GM23338 (cell line): Measurements from ENCODE around the gene CLOCK. TPM values are rescaled to one million over a fixed set of nuclear protein-coding genes. Genes with fewer than 3 reads are reported as not detected.
A peak's percentile ranks its signal among the peaks of the same experiment; 100 is the strongest.

Experiments
- ATAC-seq: fragments of 200-7000 bp; cut with Tn5 transposase; 3 replicates; pipeline ENCODE4 v1.9.1; 2020
- DNase-seq: peaks from one replicate; pipeline ENCODE4 v3.0.0-alpha.2; 2015; ENCODE audit warnings: low spot score
- H2AFZ ChIP-seq: fragments of 200-600 bp; sonication (generic); 2 replicates; pipeline ENCODE4 v1.8.0; 2016; ENCODE audit warnings: antibody characterized with exemption, mild to moderate bottlenecking, moderate library complexity
- H3F3A ChIP-seq: fragments of 200-600 bp; sonication (generic); replicated peaks from 2 replicates; pipeline ENCODE4 v1.8.0; 2017; ENCODE audit warnings: antibody characterized with exemption, mixed run types, low read depth
- H3K27ac ChIP-seq: fragments of 200-600 bp; sonication (generic); 2 replicates; pipeline ENCODE4 v1.6.1; 2016; ENCODE audit warnings: low read depth
- H3K27me3 ChIP-seq: fragments of 200-600 bp; sonication (generic); 2 replicates; pipeline ENCODE4 v1.8.0; 2016; ENCODE audit warnings: mild to moderate bottlenecking, mixed run types, moderate library complexity; ENCODE audit not compliant: insufficient read depth
- H3K36me3 ChIP-seq: fragments of 200-600 bp; sonication (generic); 2 replicates; pipeline ENCODE4 v1.8.0; 2016; ENCODE audit warnings: mild to moderate bottlenecking; ENCODE audit not compliant: insufficient read depth
- H3K4me1 ChIP-seq: fragments of 200-600 bp; sonication (generic); 2 replicates; pipeline ENCODE4 v1.8.0; 2016; ENCODE audit warnings: mild to moderate bottlenecking, moderate library complexity; ENCODE audit not compliant: insufficient read depth
- H3K4me2 ChIP-seq: fragments of 200-600 bp; sonication (generic); 2 replicates; pipeline ENCODE4 v1.7.1; 2017; ENCODE audit warnings: mixed run types
- H3K4me3 ChIP-seq: fragments of 200-600 bp; sonication (generic); 2 replicates; pipeline ENCODE4 v1.6.1; 2016; ENCODE audit warnings: mixed run types
- H3K79me2 ChIP-seq: fragments of 200-600 bp; sonication (generic); replicated peaks from 2 replicates; pipeline ENCODE4 v1.8.0; 2017; ENCODE audit warnings: mild to moderate bottlenecking; ENCODE audit not compliant: insufficient read depth
- H3K9me2 ChIP-seq: fragments of 200-600 bp; sonication (generic); 2 replicates; pipeline ENCODE4 v1.8.0; 2017; ENCODE audit not compliant: insufficient read depth
- H4K20me1 ChIP-seq: fragments of 200-600 bp; sonication (generic); replicated peaks from 2 replicates; pipeline ENCODE4 v1.8.0; 2017; ENCODE audit warnings: mild to moderate bottlenecking; ENCODE audit not compliant: insufficient read depth
- H3K27ac Mint-ChIP-seq: 2 replicates; pipeline ENCODE4 v1.8.0; 2020; ENCODE audit warnings: inconsistent platforms, mild to moderate bottlenecking, moderate library complexity, mixed read lengths
- H3K27me3 Mint-ChIP-seq: 3 replicates; pipeline ENCODE4 v1.8.0; 2022; ENCODE audit warnings: low read depth, mild to moderate bottlenecking, moderate library complexity, mixed read lengths, inconsistent platforms; ENCODE audit not compliant: insufficient read depth, poor library complexity
- H3K36me3 Mint-ChIP-seq: 3 replicates; pipeline ENCODE4 v1.8.0; 2021; ENCODE audit warnings: low read depth, mild to moderate bottlenecking, inconsistent platforms, moderate library complexity, mixed read lengths
- H3K4me1 Mint-ChIP-seq: 3 replicates; pipeline ENCODE4 v1.8.0; 2020; ENCODE audit warnings: mild to moderate bottlenecking, inconsistent platforms, mixed read lengths
- H3K4me3 Mint-ChIP-seq: 3 replicates; pipeline ENCODE4 v1.8.0; 2021; ENCODE audit warnings: moderate library complexity, mild to moderate bottlenecking, inconsistent platforms, mixed read lengths
- H3K9me3 Mint-ChIP-seq: 3 replicates; pipeline ENCODE4 v1.8.0; 2020; ENCODE audit warnings: moderate library complexity, mild to moderate bottlenecking, inconsistent platforms, mixed read lengths
- EZH2 ChIP-seq: fragments of 200-600 bp; sonication (generic); IDR thresholded peaks from one replicate; pipeline ENCODE4 v1.8.0; 2017; ENCODE audit warnings: antibody characterized with exemption, mild to moderate bottlenecking, low read depth; ENCODE audit not compliant: unreplicated experiment
- EZH2phosphoT487 ChIP-seq: fragments of 200-600 bp; sonication (generic); IDR thresholded peaks from one replicate; pipeline ENCODE4 v1.8.1; 2018; ENCODE audit warnings: antibody characterized with exemption; ENCODE audit not compliant: unreplicated experiment
- JUNB ChIP-seq: IDR thresholded peaks from one replicate; pipeline ENCODE4 v1.6.1; 2016; ENCODE audit warnings: antibody characterized with exemption; ENCODE audit not compliant: unreplicated experiment
- NANOG ChIP-seq: IDR thresholded peaks from 2 replicates; pipeline ENCODE4 v1.6.1; 2016; ENCODE audit warnings: antibody characterized with exemption, borderline replicate concordance
- ZNF114 ChIP-seq: fragments of 250-450 bp; sonication (Bioruptor Pico); IDR thresholded peaks from 2 replicates; pipeline ENCODE4 v1.5.0; 2020; ENCODE audit warnings: mild to moderate bottlenecking, moderate library complexity
- ZNF331 ChIP-seq: fragments of 250-450 bp; sonication (Bioruptor Pico); IDR thresholded peaks from 2 replicates; pipeline ENCODE4 v1.5.0; 2020; ENCODE audit warnings: low read depth, mild to moderate bottlenecking, moderate library complexity
- polyA plus RNA-seq: library from polyadenylated mRNA; unstranded; fragments of >200 nt; fragmentation: Nextera tagmentation; extraction: Ambion mirVana; gene quantifications from 2 replicates; pipeline ENCODE4 v1.2.1, GENCODE V29; 2016
- total RNA-seq: library from RNA; depleted of rRNA; stranded (reverse); fragments of >200 nt; shearing (Covaris generic); gene quantifications from 2 replicates; pipeline ENCODE4 v1.2.3, GENCODE V29; 2014
- TF ChIP-seq, protein P1 (sequence below), 2 experiments: fragments of 200-600 bp in 1 of 2; sonication (generic) in 1 of 2; conservative IDR thresholded peaks; 2 replicates each; pipeline versions ENCODE4 v1.5.1 to v1.6.1; 2016 to 2017; ENCODE audit warnings: antibody characterized with exemption in 2 of 2, low read depth in 2 of 2, mild to moderate bottlenecking in 2 of 2, moderate library complexity in 1 of 2
- TF ChIP-seq, protein P2 (sequence below): IDR thresholded peaks from one replicate; pipeline ENCODE4 v1.6.1; 2018; ENCODE audit warnings: antibody characterized with exemption; ENCODE audit not compliant: unreplicated experiment
- TF ChIP-seq, protein P3 (sequence below): IDR thresholded peaks from 2 replicates; pipeline ENCODE4 v1.6.1; 2016; ENCODE audit warnings: antibody characterized with exemption

Gene CLOCK
- total and polyA plus RNA-seq, 2 experiments from 2014 or later: 17.1 to 28.8 TPM

DNA sequence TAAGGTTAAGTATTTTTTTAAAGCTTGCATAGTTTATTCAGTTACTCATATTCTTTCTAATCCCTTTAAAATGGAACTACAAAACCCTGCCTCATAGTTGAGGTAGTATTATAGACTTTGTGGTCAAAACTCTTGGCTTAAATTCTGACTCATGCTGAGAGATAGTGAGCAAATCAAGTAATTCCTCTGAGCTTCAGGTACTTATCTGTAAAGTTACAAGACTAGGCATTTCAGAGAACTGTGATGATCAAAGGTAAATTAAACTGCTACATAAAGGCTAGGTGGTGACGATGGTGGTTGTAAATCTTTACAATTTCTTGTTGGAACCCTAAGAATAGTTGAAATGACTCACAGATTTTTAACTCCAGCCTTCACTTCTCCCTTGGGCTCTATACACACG, 3.2 kb upstream of the CLOCK start (continued):
- TF ChIP-seq, protein P1, sequence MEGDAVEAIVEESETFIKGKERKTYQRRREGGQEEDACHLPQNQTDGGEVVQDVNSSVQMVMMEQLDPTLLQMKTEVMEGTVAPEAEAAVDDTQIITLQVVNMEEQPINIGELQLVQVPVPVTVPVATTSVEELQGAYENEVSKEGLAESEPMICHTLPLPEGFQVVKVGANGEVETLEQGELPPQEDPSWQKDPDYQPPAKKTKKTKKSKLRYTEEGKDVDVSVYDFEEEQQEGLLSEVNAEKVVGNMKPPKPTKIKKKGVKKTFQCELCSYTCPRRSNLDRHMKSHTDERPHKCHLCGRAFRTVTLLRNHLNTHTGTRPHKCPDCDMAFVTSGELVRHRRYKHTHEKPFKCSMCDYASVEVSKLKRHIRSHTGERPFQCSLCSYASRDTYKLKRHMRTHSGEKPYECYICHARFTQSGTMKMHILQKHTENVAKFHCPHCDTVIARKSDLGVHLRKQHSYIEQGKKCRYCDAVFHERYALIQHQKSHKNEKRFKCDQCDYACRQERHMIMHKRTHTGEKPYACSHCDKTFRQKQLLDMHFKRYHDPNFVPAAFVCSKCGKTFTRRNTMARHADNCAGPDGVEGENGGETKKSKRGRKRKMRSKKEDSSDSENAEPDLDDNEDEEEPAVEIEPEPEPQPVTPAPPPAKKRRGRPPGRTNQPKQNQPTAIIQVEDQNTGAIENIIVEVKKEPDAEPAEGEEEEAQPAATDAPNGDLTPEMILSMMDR (conservative IDR thresholded peaks at IDR 0.05; ENCODE audit: low read depth in 2 of 2): no peak
- TF ChIP-seq JUNB (no peak), ZNF331 (no peak), EZH2 (no peak)
- TF ChIP-seq, protein P2, sequence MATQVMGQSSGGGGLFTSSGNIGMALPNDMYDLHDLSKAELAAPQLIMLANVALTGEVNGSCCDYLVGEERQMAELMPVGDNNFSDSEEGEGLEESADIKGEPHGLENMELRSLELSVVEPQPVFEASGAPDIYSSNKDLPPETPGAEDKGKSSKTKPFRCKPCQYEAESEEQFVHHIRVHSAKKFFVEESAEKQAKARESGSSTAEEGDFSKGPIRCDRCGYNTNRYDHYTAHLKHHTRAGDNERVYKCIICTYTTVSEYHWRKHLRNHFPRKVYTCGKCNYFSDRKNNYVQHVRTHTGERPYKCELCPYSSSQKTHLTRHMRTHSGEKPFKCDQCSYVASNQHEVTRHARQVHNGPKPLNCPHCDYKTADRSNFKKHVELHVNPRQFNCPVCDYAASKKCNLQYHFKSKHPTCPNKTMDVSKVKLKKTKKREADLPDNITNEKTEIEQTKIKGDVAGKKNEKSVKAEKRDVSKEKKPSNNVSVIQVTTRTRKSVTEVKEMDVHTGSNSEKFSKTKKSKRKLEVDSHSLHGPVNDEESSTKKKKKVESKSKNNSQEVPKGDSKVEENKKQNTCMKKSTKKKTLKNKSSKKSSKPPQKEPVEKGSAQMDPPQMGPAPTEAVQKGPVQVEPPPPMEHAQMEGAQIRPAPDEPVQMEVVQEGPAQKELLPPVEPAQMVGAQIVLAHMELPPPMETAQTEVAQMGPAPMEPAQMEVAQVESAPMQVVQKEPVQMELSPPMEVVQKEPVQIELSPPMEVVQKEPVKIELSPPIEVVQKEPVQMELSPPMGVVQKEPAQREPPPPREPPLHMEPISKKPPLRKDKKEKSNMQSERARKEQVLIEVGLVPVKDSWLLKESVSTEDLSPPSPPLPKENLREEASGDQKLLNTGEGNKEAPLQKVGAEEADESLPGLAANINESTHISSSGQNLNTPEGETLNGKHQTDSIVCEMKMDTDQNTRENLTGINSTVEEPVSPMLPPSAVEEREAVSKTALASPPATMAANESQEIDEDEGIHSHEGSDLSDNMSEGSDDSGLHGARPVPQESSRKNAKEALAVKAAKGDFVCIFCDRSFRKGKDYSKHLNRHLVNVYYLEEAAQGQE: no peak
- TF ChIP-seq, protein P3, sequence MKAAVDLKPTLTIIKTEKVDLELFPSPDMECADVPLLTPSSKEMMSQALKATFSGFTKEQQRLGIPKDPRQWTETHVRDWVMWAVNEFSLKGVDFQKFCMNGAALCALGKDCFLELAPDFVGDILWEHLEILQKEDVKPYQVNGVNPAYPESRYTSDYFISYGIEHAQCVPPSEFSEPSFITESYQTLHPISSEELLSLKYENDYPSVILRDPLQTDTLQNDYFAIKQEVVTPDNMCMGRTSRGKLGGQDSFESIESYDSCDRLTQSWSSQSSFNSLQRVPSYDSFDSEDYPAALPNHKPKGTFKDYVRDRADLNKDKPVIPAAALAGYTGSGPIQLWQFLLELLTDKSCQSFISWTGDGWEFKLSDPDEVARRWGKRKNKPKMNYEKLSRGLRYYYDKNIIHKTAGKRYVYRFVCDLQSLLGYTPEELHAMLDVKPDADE: no peak

DNA sequence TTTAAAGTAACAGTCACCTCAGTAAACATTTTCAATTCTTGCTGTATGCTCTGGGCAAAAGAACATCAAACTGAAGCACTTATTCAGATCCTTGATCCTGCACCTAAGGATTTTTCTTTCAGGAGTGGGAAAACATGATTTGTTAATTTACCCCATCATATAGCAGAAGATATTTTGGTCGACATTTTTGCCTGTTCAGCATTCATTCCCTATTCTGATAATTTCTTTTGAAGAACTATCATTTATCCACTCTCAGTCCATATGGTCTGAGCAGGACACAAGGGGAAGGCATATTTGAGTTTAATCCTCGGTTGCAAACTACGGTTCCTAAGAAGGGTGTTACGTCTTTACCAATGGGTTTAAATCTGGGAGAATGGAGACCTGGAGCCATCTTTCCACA, 1.2 kb upstream of the CLOCK start:
- TF ChIP-seq ZNF114: no peak
- Histone ChIP-seq H3K4me3 (peak overlapping the region; percentile 84), H3K79me2 (peaks cover 26% of the 10 kb centered on the region), H3K27me3 (no peaks in the 10 kb centered on the region), H4K20me1 (peaks cover 6% of the 10 kb centered on the region; the same call in 1 of the 2 replicates), H3K27ac (peak overlapping the region; percentile 98), H3K4me2 (peak overlapping the region; percentile 88), H3F3A (peaks cover 19% of the 10 kb centered on the region), H3K36me3 (no peaks in the 10 kb centered on the region), H2AFZ (peak overlapping the region; percentile 92; the same call in 1 of the 2 replicates), H3K9me2 (no peaks in the 10 kb centered on the region), H3K4me1 (peaks cover 31% of the 10 kb centered on the region)
- Mint-ChIP-seq H3K27ac (peak overlapping the region; percentile 92), H3K36me3 (0 out of 3 replicates have a peak, but pooled peaks cover 3% of the 10 kb centered on the region), H3K9me3 (no peaks in the 10 kb centered on the region; the same call in 2 of the 3 replicates), H3K4me1 (peaks cover 42% of the 10 kb centered on the region), H3K4me3 (peak overlapping the region; percentile 85), H3K27me3 (peaks cover 5% of the 10 kb centered on the region)
- ATAC-seq: no peak
- DNase-seq: no peak

DNA sequence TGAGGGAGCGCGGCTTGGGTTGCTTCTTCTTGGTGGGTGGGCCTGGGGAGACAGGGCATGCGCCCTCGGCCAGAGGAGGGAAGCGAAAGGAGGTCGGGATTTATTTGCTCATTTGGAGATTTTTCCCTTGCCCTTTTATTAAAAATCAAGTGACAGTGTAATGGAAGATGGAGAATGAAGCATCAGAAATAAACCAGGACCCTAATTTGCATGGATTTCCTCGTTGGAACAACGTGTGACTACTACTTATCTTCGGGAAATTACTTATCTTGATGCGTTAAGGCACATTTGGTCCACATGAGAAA, 709 bp upstream of the CLOCK start:
- Histone ChIP-seq H3F3A (peaks cover 19% of the 10 kb centered on the region), H4K20me1 (peaks cover 11% of the 10 kb centered on the region), H3K4me2 (peak overlapping the region; percentile 88), H3K4me3 (peak overlapping the region; percentile 84), H3K4me1 (peaks cover 36% of the 10 kb centered on the region), H3K27me3 (no peaks in the 10 kb centered on the region), H3K79me2 (peaks cover 31% of the 10 kb centered on the region), H2AFZ (peak overlapping the region; percentile 92; the same call in 1 of the 2 replicates), H3K36me3 (no peaks in the 10 kb centered on the region), H3K9me2 (no peaks in the 10 kb centered on the region), H3K27ac (peak overlapping the region; percentile 98)
- DNase-seq: peak; percentile 72
- peak; percentile 33 for ATAC-seq
- peak overlapping the region; percentile 85 for H3K4me3 Mint-ChIP-seq
- peaks cover 5% of the 10 kb centered on the region for H3K27me3 Mint-ChIP-seq
- peaks cover 45% of the 10 kb centered on the region for H3K4me1 Mint-ChIP-seq
- H3K9me3 Mint-ChIP-seq: no peaks in the 10 kb centered on the region; the same call in 2 of the 3 replicates
- H3K27ac Mint-ChIP-seq: peak overlapping the region; percentile 92
- H3K36me3 Mint-ChIP-seq: 0 out of 3 replicates have a peak, but pooled peaks cover 3% of the 10 kb centered on the region
- TF ChIP-seq EZH2phosphoT487 (no peak), NANOG (no peak), JUNB (no peak)
- TF ChIP-seq, protein P2: no peak
